ENCODE results near the gene PTPN12.
"Not testable (repeated sequence)": the region's sequence is repeated elsewhere in the genome, so short reads cannot be mapped to it uniquely, and the experiment has no call there.

PTPN12 gene

GRCh38 chr7:77537136-77537777 lies at the start of gene PTPN12:
PTPN12 (plus strand) TSS chr7:77537295; CDS start chr7:77537547, 252 bp downstream.
- no peak for DNase-seq (ENCODE audit: low spot score)

DNA sequence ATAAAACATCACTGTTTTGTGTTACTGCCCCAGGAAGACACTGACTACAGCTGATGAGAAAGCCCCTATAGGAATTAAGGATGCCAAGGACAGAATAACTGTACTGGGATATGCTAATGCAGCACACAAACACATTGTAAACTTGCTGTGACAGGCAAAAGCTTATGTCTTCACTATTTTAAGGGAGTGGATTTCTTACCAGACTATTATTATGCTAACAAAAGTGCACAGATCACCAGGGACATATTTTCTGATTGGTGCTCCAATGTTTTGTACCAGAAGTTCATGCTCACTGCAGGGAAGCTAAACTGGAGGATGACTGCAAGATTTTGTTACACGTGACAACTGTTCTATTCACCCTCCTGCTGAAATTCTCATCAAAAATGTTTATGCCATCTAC lies 48.1 kb upstream of the PTPN12 start:
- no peak for DNase-seq (ENCODE audit: low spot score)

- no peak for DNase-seq (ENCODE audit: low spot score)
These were observed 40.0 kb upstream of the PTPN12 start for GRCh38 chr7:77497079-77497478.

DNA sequence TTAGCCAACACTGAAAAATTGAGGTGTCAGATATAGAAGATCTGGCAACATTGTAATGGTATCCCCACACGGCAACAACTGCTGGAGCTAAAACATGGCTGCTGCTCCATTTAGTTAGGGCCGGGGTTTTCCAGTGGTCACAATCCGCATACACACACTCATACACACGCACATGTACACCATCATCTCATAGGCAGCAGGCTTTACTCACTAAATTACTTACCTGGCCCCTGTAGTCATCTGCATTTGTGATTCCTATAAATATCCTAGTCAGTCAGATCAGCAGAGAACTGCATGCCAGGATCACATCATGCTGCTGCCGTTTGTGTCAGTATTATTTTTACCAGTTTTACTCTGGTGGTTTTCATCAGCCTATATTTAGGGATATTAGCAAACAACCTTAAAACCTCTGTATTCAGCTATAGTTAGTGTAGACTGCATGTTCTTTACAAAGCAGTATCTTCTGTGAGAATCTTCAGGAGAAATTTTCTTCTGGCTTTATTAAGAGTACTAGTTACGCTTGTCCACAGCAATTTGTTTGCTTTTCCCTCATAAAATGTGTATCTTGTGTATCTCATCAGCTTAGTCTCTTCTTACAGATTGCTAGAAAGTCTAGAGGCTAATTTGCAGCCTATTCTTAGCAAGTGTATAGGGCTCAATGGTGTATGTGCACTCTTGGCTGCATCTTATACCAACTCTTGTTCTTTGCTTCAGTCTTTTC lies 38.3 kb upstream of the PTPN12 start:
- no peak for DNase-seq (ENCODE audit: low spot score)

- no peak for DNase-seq (ENCODE audit: low spot score)
These were observed 35.9 kb upstream of the PTPN12 start for GRCh38 chr7:77501192-77501515.

- peak; percentile 66 for DNase-seq (ENCODE audit: low spot score)
These were observed 32.1 kb upstream of the PTPN12 start for GRCh38 chr7:77504951-77505350.

- DNase-seq (ENCODE audit: low spot score), result no peak
These were observed 30.2 kb upstream of the PTPN12 start for GRCh38 chr7:77506899-77507298.

- not testable (repeated sequence) for DNase-seq (ENCODE audit: low spot score)
These were observed 24.0 kb upstream of the PTPN12 start for GRCh38 chr7:77513002-77513670.

DNA sequence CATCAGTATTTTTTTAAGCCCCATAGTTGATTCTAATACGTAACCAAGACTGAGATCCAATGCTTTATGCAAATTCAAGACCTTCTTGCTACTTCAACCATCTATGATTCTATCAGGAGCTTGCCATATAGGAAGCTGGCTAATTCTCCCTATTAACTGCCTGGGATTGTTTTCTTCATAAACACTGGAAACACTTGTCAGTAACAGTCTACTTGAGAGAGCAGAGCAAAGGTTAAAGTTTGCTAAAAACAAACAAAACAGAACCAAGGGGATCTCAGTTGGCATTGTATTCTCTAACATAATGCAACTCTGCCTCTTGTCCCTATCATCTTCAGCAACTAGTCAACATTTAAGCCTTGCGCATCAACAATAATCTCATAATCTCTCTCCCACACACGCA lies 21.0 kb upstream of the PTPN12 start:
- DNase-seq (ENCODE audit: low spot score), result no peak

DNA sequence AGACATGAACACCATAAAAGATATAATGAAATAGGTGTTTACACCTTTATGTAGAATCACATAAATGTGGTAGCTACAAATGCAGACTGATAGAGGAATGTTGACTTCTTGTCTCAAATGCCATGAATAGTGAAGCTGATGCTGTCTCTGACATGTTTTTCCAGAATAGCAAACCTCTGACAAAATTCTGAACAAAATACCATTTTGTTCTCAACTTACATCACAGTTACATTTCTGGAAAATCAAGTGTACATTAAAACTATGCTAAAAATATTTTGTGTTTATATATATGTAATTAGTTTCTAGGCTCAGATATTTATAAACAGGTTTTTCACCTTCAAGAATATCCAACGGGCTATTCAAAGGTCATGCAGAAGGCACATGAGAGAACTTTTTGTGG lies 16.8 kb upstream of the PTPN12 start:
- no peak for DNase-seq (ENCODE audit: low spot score)

DNA sequence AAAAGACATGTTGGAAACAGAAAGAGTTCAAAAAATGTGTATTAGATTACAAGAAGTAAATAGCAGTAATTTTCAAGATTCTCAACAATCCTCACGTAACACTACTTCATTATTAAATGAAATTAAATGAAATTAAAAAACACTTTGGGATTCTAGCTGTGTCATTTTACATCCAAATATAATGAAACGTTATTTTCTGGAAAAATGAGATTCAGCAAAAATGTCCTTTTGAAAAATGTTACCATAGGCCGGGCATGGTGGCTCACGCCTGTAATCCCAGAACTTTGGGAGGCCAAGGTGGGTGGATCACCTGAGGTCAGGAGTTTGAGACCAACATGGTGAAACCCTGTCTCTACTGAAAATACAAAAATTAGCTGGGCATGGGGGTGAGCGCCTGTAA lies 15.6 kb upstream of the PTPN12 start:
- DNase-seq (ENCODE audit: low spot score), result not testable (repeated sequence)

GRCh38 chr7:77524731-77525130 lies 12.4 kb upstream of the PTPN12 start:
- DNase-seq (ENCODE audit: low spot score), result no peak

- no peak for DNase-seq (ENCODE audit: low spot score)
These were observed 11.9 kb upstream of the PTPN12 start for GRCh38 chr7:77525231-77525630.

DNA sequence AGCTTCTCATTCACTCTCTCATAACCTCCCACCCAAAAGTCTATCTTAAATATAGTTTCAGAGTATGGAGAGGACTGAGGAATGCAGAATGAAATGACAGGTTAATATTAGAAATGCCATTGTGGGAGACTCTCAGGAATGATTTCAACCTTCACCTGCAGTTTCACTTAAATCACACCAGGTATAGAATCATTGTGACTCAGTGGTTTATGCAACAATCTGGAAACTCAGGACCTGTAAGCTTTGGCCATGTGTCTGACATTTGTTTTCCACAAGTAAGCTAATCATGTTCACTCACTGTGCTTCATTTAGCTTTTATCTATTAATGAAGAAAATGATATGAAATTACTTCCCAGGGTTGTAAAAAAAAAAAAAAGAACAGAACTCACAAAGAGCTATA lies 8.7 kb upstream of the PTPN12 start:
- no peak for DNase-seq (ENCODE audit: low spot score)

GRCh38 chr7:77529279-77529678 lies 7.8 kb upstream of the PTPN12 start:
- DNase-seq (ENCODE audit: low spot score), result no peak

- no peak for DNase-seq (ENCODE audit: low spot score)
These were observed 6.1 kb upstream of the PTPN12 start for GRCh38 chr7:77531038-77531437.

- DNase-seq (ENCODE audit: low spot score), result no peak
These were observed 4.8 kb upstream of the PTPN12 start for GRCh38 chr7:77532247-77532646.

GRCh38 chr7:77532732-77533131 lies 4.4 kb upstream of the PTPN12 start:
- not testable (repeated sequence) for DNase-seq (ENCODE audit: low spot score)

- DNase-seq (ENCODE audit: low spot score), result not testable (repeated sequence)
These were observed 3.0 kb upstream of the PTPN12 start for GRCh38 chr7:77534046-77534445.

GRCh38 chr7:77536017-77536412 lies 1.1 kb upstream of the PTPN12 start:
- no peak for DNase-seq (ENCODE audit: low spot score)

DNA sequence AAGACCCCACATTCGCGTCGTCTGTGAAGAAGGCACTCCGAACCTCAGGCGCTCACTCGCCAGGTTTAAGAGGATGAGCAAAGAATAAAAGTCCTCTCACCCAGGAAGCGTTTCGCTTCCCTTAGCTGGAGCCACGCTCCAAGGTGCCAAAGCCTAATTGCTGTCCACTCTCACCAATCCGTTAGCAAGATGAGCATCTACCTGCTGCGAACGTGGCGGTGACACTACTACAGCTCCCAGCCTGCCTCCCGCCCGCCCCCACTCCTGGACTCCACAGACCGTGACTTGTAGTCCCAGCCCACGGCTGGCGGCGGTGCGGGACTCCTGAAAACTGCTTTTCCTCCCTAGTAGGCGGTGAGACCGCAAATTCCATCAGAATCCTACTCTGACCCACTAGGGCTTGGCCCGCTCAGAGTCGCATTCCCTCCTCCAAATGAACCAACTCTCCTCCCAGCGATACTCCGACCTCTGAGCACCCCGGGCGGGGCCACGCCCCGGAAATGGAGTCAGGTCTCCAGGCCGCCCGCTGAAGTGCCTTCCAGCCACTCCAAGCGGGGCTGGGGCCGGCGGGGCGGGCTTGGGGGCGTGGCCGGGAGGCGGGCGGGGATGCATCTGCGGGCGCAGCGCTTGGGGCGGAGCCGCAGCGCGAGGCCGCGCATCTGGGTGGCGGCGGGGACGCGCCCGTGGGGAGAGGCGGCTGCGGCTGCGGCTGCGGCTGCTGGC lies 521 bp upstream of the PTPN12 start:
- peak; percentile 98 for DNase-seq (ENCODE audit: low spot score)

GRCh38 chr7:77537778-77538280 lies 734 bp downstream of the PTPN12 start:
- no peak for DNase-seq (ENCODE audit: low spot score)

All from pons (tissue), 1 donor.